ENCODE data around the gene RPL27A. TPM values are rescaled to one million over a fixed set of nuclear protein-coding genes. Genes with fewer than 3 reads are reported as not detected.

RPL27A gene
- total RNA-seq, 6 experiments from 2014 or later: 187 to 394 (median 327) TPM

- no peak for TF ChIP-seq CTCF (IDR thresholded peaks at IDR 0.05)
- no peak for TF ChIP-seq POLR2A (IDR thresholded peaks at IDR 0.05)
- no peaks in the 10 kb centered on the region for H3K9me3 ChIP-seq
- H3K27ac ChIP-seq: no peak overlapping the region
- WGBS (ENCODE audit: insufficient coverage, low coverage, low lambda C conversion rate, missing lambda C conversion rate): 84% methylated on average over 5 of the region's 7 CpGs
- peaks cover 0 to 25% (median 14%) of the 10 kb centered on the region in 4 donors for H3K36me3 ChIP-seq
- peaks cover 0 to 35% (median 16%) of the 10 kb centered on the region in 4 donors for H3K4me1 ChIP-seq
- ATAC-seq (no peak), DNase-seq (peak in 1 of 3 donors; percentile 17)
- H3K4me3 ChIP-seq: no peak overlapping the region
- intact Hi-C loops (cut with DNase I): loop anchor here in 1 of 2 donors (10.0 kb wide), 1 partner anchor 128 kb away; a partner anchor contains a TSS
- H3K27me3 ChIP-seq: no peaks in the 10 kb centered on the region
Measured at GRCh38 chr11:8686325-8686724, 3.7 kb downstream of the RPL27A start.

- DNase-seq: peak; percentile 96 to 97 (median 97)
- Histone ChIP-seq H3K9me3 (no peaks in the 10 kb centered on the region), H3K36me3 (peaks cover 0 to 43% (median 25%) of the 10 kb centered on the region in 4 donors), H3K4me1 (peaks cover 0 to 33% (median 12%) of the 10 kb centered on the region in 4 donors), H3K27ac (peak overlapping the region; percentile 23 to 78 (median 57)), H3K4me3 (peak overlapping the region; percentile 57 to 77 (median 75)), H3K27me3 (no peaks in the 10 kb centered on the region)
- 1% methylated on average over 31 of the region's 56 CpGs for WGBS (ENCODE audit: insufficient coverage, low coverage, low lambda C conversion rate, missing lambda C conversion rate)
- TF ChIP-seq POLR2A (IDR thresholded peaks at IDR 0.05) (peak; percentile 90), CTCF (IDR thresholded peaks at IDR 0.05) (peak in 3 of 4 donors; percentile 15 to 39 (median 35))
- intact Hi-C loops (cut with DNase I): loop anchor here in 1 of 2 donors (10.0 kb wide), 1 partner anchor 126 kb away; a partner anchor contains a TSS
- ATAC-seq: peak; percentile 97 to 99 (median 98)
Measured at GRCh38 chr11:8688414-8689362, 6.1 kb downstream of the RPL27A start.

GRCh38 chr11:8689726-8690255 is 7.2 kb downstream of the RPL27A start:
- intact Hi-C loops (cut with DNase I): loop anchor here in 1 of 2 donors (10.0 kb wide), 1 partner anchor 125 kb away; a partner anchor contains a TSS
- WGBS (ENCODE audit: insufficient coverage, low coverage, low lambda C conversion rate, missing lambda C conversion rate): 83% methylated on average over 8 of the region's 8 CpGs
- Histone ChIP-seq H3K27me3 (no peaks in the 10 kb centered on the region), H3K36me3 (peaks cover 0 to 45% (median 29%) of the 10 kb centered on the region in 4 donors), H3K27ac (no peak overlapping the region), H3K9me3 (no peaks in the 10 kb centered on the region), H3K4me3 (peak overlapping the region in 1 of 3 donors; percentile 77), H3K4me1 (peaks cover 0 to 22% (median 7%) of the 10 kb centered on the region in 4 donors)
- DNase-seq (no peak), ATAC-seq (no peak)
- TF ChIP-seq POLR2A (IDR thresholded peaks at IDR 0.05) (no peak), CTCF (IDR thresholded peaks at IDR 0.05) (no peak)

GRCh38 chr11:8690374-8691342 is 8.1 kb downstream of the RPL27A start:
- ATAC-seq: no peak
- no peak for DNase-seq
- H3K36me3 ChIP-seq: peaks cover 0 to 45% (median 29%) of the 10 kb centered on the region in 4 donors
- TF ChIP-seq POLR2A (IDR thresholded peaks at IDR 0.05): no peak
- TF ChIP-seq CTCF (IDR thresholded peaks at IDR 0.05): no peak
- H3K4me1 ChIP-seq: peaks cover 0 to 18% (median 5%) of the 10 kb centered on the region in 4 donors
- H3K27me3 ChIP-seq: no peaks in the 10 kb centered on the region
- H3K4me3 ChIP-seq: no peak overlapping the region
- H3K9me3 ChIP-seq: no peaks in the 10 kb centered on the region
- H3K27ac ChIP-seq: no peak overlapping the region
- WGBS (ENCODE audit: insufficient coverage, low coverage, low lambda C conversion rate, missing lambda C conversion rate): 82% methylated on average over 4 of the region's 4 CpGs
- intact Hi-C loops (cut with DNase I): no loop called here
